Measurements from ENCODE around the gene BRINP1.

DNA sequence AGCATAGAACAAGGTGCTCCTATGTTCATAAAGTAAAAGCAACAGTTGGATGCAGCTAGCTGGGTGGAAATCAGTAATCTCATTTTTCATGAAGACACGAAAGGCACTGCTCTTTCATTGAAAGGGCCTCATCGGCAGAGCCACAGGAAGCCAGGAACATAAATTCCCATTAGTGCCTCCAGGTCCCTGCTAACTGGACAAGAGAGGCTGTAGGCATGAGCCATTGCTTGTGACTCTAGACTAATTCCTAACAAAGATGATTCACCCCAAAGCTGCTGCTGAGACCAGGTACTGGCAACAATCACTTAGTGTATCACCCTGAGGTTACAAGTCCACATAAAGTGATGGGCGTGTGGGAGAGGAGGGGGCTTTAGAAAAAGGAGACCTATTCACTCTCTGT is 141.8 kb downstream of the BRINP1 start:
- TF ChIP-seq POLR2AphosphoS5 (IDR thresholded peaks at IDR 0.05; ENCODE audit: insufficient read depth, low read depth, low read length) (no peak), JUN (IDR thresholded peaks at IDR 0.05; ENCODE audit: borderline replicate concordance, insufficient read depth, insufficient read length, low read depth) (no peak), EZH2 (IDR thresholded peaks at IDR 0.05; ENCODE audit: borderline replicate concordance, low read depth, low read length, severe bottlenecking) (no peak), POLR2A (IDR thresholded peaks at IDR 0.05; ENCODE audit: low read depth, low read length) (no peak)
- TF ChIP-seq, protein P1, sequence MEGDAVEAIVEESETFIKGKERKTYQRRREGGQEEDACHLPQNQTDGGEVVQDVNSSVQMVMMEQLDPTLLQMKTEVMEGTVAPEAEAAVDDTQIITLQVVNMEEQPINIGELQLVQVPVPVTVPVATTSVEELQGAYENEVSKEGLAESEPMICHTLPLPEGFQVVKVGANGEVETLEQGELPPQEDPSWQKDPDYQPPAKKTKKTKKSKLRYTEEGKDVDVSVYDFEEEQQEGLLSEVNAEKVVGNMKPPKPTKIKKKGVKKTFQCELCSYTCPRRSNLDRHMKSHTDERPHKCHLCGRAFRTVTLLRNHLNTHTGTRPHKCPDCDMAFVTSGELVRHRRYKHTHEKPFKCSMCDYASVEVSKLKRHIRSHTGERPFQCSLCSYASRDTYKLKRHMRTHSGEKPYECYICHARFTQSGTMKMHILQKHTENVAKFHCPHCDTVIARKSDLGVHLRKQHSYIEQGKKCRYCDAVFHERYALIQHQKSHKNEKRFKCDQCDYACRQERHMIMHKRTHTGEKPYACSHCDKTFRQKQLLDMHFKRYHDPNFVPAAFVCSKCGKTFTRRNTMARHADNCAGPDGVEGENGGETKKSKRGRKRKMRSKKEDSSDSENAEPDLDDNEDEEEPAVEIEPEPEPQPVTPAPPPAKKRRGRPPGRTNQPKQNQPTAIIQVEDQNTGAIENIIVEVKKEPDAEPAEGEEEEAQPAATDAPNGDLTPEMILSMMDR (IDR thresholded peaks at IDR 0.05; ENCODE audit: extremely low read depth in 1 of 2, insufficient read depth in 1 of 2, low read depth in 1 of 2, low read length in 2 of 2), result no peak
- TF ChIP-seq, protein P2, sequence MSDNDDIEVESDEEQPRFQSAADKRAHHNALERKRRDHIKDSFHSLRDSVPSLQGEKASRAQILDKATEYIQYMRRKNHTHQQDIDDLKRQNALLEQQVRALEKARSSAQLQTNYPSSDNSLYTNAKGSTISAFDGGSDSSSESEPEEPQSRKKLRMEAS (IDR thresholded peaks at IDR 0.05; ENCODE audit: insufficient read depth, insufficient read length), result no peak

Measured in endothelial cell of umbilical vein (primary cell).